Measurements from ENCODE around the gene GNGT1. TPM values are rescaled to one million over a fixed set of nuclear protein-coding genes. Genes with fewer than 3 reads are reported as not detected.

The GNGT1 gene
- total and polyA plus RNA-seq, 4 experiments from 2014 or later = not detected

GRCh38 chr7:93955304-93955703 is 48.9 kb downstream of the GNGT1 start:
- intact Hi-C loops (cut with micrococcal nuclease) = no loop called here
- POLR2A ChIA-PET (ENCODE audit: partially characterized antibody) = no interaction called here
- Histone ChIP-seq H3K27ac (ENCODE audit: low read depth, low read length) (no peak overlapping the region), H3K36me3 (ENCODE audit: insufficient read depth, low read length) (no peaks in the 10 kb centered on the region), H3K27me3 (ENCODE audit: insufficient read depth, low read length) (no peaks in the 10 kb centered on the region), H3K9me3 (ENCODE audit: control insufficient read depth in 1 of 2, low read length in 2 of 2) (no peaks in the 10 kb centered on the region), H3K4me1 (ENCODE audit: insufficient read depth, low read length) (no peaks in the 10 kb centered on the region), H3K4me3 (ENCODE audit: low read length in 2 of 2) (no peak overlapping the region)
- Mint-ChIP-seq H3K27ac (peak overlapping the region in 1 of 7 donors; percentile 23), H3K27me3 (peaks cover 0 to 3% of the 10 kb centered on the region in 2 donors), H3K36me3 (no peaks in the 10 kb centered on the region), H3K4me1 (no peaks in the 10 kb centered on the region), H3K9me3 (no peaks in the 10 kb centered on the region), H3K4me3 (no peak overlapping the region)
- CTCF ChIA-PET (ENCODE audit: partially characterized antibody) = no interaction called here
- no peak for DNase-seq

DNA sequence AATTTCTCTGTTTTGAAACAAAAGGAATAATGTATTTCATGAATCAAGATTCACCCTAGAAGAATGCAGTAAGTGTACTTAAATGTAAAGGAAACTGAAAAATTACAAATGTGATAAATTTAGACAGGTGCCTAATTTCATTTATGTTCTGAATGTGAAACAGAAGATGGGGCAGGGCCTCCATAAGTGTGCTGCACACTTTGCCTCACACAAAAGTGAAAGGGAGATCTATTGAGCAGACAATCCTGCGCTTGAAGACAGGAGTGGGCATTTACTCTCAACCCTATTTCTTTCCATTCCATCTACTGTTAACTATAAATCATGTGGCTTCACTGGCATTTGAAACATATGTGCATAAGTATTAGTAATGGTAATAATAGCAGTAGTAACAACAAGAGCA is 51.4 kb downstream of the GNGT1 start:
- H3K4me3 ChIP-seq (ENCODE audit: low read length in 2 of 2) = no peak overlapping the region
- Mint-ChIP-seq H3K36me3 (no peaks in the 10 kb centered on the region), H3K27me3 (peaks cover 0 to 3% of the 10 kb centered on the region in 2 donors), H3K9me3 (no peaks in the 10 kb centered on the region), H3K4me1 (no peaks in the 10 kb centered on the region), H3K27ac (no peak overlapping the region), H3K4me3 (no peak overlapping the region)
- H3K27ac ChIP-seq (ENCODE audit: low read depth, low read length) = no peak overlapping the region
- H3K4me1 ChIP-seq (ENCODE audit: insufficient read depth, low read length) = no peaks in the 10 kb centered on the region
- H3K9me3 ChIP-seq (ENCODE audit: control insufficient read depth in 1 of 2, low read length in 2 of 2) = no peaks in the 10 kb centered on the region
- H3K36me3 ChIP-seq (ENCODE audit: insufficient read depth, low read length) = no peaks in the 10 kb centered on the region
- intact Hi-C loops (cut with micrococcal nuclease) = no loop called here
- no peaks in the 10 kb centered on the region for H3K27me3 ChIP-seq (ENCODE audit: insufficient read depth, low read length)
- DNase-seq = no peak
- ChIA-PET POLR2A (ENCODE audit: partially characterized antibody) (no interaction called here), CTCF (ENCODE audit: partially characterized antibody) (no interaction called here)

DNA sequence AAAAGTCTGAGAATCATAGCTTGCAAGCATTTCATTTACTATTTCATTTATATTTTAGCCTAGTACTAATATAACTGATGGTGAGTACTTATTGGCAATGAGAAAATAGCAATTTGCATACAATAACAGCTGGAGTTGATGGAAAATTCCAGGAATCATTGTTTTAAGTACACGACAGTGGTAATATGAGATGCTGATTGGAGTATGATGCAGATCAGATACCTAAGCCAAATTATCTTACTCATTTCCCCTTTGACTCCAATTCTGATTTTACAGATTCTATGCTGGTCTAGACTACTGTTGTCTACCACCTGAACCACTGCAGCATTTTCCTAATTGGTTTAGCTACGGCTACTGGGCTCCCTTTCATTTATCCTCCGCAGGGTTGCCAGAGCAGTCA is 51.8 kb downstream of the GNGT1 start:
- H3K36me3 ChIP-seq (ENCODE audit: insufficient read depth, low read length) = no peaks in the 10 kb centered on the region
- H3K9me3 ChIP-seq (ENCODE audit: control insufficient read depth in 1 of 2, low read length in 2 of 2) = no peaks in the 10 kb centered on the region
- no peaks in the 10 kb centered on the region for H3K4me1 ChIP-seq (ENCODE audit: insufficient read depth, low read length)
- H3K36me3 Mint-ChIP-seq = no peaks in the 10 kb centered on the region
- ChIA-PET POLR2A (ENCODE audit: partially characterized antibody) (no interaction called here), CTCF (ENCODE audit: partially characterized antibody) (no interaction called here)
- intact Hi-C loops (cut with micrococcal nuclease) = no loop called here
- no peaks in the 10 kb centered on the region for H3K27me3 ChIP-seq (ENCODE audit: insufficient read depth, low read length)
- H3K27ac Mint-ChIP-seq = no peak overlapping the region
- DNase-seq = no peak
- no peak overlapping the region for H3K27ac ChIP-seq (ENCODE audit: low read depth, low read length)
- no peaks in the 10 kb centered on the region for H3K9me3 Mint-ChIP-seq
- H3K4me1 Mint-ChIP-seq = no peaks in the 10 kb centered on the region
- no peak overlapping the region for H3K4me3 ChIP-seq (ENCODE audit: low read length in 2 of 2)
- H3K27me3 Mint-ChIP-seq = peaks cover 0 to 3% of the 10 kb centered on the region in 2 donors
- H3K4me3 Mint-ChIP-seq = no peak overlapping the region

- no peaks in the 10 kb centered on the region for H3K4me1 ChIP-seq (ENCODE audit: insufficient read depth, low read length)
- no peaks in the 10 kb centered on the region for H3K36me3 ChIP-seq (ENCODE audit: insufficient read depth, low read length)
- H3K27me3 ChIP-seq (ENCODE audit: insufficient read depth, low read length) = no peaks in the 10 kb centered on the region
- ChIA-PET CTCF (ENCODE audit: partially characterized antibody) (no interaction called here), POLR2A (ENCODE audit: partially characterized antibody) (no interaction called here)
- no peak overlapping the region for H3K27ac ChIP-seq (ENCODE audit: low read depth, low read length)
- no peaks in the 10 kb centered on the region for H3K4me1 Mint-ChIP-seq
- H3K4me3 ChIP-seq (ENCODE audit: low read length in 2 of 2) = no peak overlapping the region
- no peak for DNase-seq
- no peaks in the 10 kb centered on the region for H3K36me3 Mint-ChIP-seq
- H3K9me3 ChIP-seq (ENCODE audit: control insufficient read depth in 1 of 2, low read length in 2 of 2) = no peaks in the 10 kb centered on the region
- H3K9me3 Mint-ChIP-seq = no peaks in the 10 kb centered on the region
- H3K27me3 Mint-ChIP-seq = peaks cover 0 to 3% of the 10 kb centered on the region in 2 donors
- H3K27ac Mint-ChIP-seq = no peak overlapping the region
- H3K4me3 Mint-ChIP-seq = no peak overlapping the region
- intact Hi-C loops (cut with micrococcal nuclease) = no loop called here
Observed at GRCh38 chr7:93958651-93959050, 52.3 kb downstream of the GNGT1 start.

Other genes with a start within 250 kb of the GNGT1 start
- not detected for gene TFPI2, start 15.8 kb upstream of the GNGT1 start, total RNA-seq
- gene TFPI2, start 15.8 kb upstream of the GNGT1 start, polyA plus RNA-seq = not detected
- not detected for gene GNG11, start 15.2 kb downstream of the GNGT1 start, total RNA-seq
- gene GNG11, start 15.2 kb downstream of the GNGT1 start, polyA plus RNA-seq = not detected
- gene BET1, start 97.8 kb downstream of the GNGT1 start, total RNA-seq = 10 to 100 TPM; 40.8 to 45.7 TPM
- gene BET1, start 97.8 kb downstream of the GNGT1 start, polyA plus RNA-seq = 10 to 100 TPM; 14.6 to 22.7 TPM

Measured in CD4-positive, alpha-beta memory T cell (primary cell).